ENCODE results near the gene NCAPG2.
A peak's percentile ranks its signal among the peaks of the same experiment; 100 is the strongest.

Gene NCAPG2, protein sequence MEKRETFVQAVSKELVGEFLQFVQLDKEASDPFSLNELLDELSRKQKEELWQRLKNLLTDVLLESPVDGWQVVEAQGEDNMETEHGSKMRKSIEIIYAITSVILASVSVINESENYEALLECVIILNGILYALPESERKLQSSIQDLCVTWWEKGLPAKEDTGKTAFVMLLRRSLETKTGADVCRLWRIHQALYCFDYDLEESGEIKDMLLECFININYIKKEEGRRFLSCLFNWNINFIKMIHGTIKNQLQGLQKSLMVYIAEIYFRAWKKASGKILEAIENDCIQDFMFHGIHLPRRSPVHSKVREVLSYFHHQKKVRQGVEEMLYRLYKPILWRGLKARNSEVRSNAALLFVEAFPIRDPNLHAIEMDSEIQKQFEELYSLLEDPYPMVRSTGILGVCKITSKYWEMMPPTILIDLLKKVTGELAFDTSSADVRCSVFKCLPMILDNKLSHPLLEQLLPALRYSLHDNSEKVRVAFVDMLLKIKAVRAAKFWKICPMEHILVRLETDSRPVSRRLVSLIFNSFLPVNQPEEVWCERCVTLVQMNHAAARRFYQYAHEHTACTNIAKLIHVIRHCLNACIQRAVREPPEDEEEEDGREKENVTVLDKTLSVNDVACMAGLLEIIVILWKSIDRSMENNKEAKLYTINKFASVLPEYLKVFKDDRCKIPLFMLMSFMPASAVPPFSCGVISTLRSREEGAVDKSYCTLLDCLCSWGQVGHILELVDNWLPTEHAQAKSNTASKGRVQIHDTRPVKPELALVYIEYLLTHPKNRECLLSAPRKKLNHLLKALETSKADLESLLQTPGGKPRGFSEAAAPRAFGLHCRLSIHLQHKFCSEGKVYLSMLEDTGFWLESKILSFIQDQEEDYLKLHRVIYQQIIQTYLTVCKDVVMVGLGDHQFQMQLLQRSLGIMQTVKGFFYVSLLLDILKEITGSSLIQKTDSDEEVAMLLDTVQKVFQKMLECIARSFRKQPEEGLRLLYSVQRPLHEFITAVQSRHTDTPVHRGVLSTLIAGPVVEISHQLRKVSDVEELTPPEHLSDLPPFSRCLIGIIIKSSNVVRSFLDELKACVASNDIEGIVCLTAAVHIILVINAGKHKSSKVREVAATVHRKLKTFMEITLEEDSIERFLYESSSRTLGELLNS

DNA sequence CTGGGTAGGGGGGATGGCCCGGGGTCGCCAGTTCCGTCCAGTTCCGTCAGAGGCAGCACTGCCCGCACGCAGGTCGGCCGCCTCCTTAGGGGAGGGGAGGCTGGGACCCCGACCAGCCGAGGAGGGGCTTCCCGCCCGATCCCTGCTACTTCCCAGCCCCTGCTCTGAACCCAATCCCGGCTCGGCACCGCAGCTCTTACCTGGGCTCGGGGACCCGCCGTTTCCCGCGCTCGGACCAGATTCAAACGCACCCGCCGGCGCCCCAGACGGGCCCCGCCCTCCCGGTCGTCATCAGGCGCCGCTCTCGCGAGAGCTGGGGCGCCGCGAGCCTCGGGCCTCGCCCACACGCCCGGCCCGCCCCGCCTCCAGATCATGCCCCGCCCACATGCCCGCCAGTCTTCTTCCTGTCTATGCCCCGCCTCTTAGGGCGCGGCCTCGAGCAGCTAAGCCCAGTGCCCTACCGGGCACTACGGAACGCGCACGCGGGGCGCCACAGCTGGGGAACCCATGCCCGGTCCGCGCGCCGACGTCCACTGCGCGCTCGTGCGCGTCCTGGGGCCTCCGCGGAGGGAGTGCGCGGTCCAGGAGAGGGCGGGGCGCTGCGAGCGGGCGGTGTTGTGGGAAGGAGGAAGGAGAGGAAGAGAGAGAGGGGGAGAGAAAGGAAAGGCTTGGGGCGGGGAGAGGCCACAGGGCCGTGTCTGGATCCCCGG, at the start of gene NCAPG2:
Gene NCAPG2 (minus strand): TSS at position 281 of the 710 bp plus-strand sequence. CDS start 2,905 bp downstream, outside the sequence.
- peak; percentile 66 for FAIRE-seq

DNA sequence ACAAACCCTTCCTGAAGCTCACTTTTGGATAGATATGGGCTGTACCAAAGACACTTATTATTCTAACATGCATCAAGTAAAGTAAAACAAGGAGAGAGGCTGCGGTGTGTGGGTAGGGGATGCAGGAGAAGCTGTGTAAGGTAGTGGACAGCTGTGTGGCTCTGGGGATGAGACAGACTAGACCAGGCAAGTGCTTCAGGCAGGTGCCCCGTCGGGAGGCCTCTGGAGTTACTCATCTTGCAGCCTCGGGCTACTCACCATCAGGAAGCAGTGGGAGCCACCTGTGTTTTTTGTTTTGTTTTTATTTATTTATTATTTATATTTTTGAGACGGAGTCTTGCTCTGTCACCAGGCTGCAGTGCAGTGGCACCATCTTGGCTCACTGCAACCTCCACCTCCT, 49.3 kb upstream of the NCAPG2 start:
- FAIRE-seq, result no peak

DNA sequence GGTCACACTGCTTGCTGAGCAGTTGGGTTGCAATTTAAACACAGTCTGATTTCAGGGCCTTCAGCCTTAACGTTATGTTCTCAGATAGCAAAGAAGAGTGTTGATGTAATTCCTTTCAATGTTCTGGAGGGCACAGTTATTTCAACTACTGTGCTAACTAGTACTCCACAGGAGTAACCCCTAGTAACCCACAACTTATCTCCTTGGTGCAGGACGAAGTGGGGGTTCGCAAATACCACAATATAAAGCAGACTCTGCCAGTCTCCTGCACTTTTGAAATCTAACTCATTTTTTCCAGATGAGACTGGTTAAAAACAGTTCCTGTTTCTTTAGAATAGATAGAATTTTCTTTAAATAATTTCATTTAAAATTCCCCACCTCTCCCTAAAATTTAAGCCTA, 47.1 kb upstream of the NCAPG2 start:
- no peak for FAIRE-seq

DNA sequence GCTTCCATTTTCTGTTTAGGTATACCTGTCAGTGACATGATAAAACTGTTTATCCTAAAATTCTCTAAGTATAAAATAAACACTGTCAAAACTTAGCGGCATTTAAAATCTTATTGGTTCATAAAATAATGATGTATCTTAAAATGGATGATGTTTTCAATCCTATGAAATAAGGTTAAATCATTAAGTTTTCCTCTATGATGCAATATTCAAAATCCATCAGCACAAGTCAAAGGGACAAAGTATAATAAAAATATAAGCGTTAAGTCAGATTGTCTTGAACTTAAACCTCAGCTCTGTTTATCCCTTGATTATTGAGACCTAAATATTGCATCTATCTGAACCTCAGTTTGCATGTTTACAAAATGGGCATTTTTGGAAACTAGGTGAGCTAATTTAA, 46.6 kb upstream of the NCAPG2 start:
- no peak for FAIRE-seq

DNA sequence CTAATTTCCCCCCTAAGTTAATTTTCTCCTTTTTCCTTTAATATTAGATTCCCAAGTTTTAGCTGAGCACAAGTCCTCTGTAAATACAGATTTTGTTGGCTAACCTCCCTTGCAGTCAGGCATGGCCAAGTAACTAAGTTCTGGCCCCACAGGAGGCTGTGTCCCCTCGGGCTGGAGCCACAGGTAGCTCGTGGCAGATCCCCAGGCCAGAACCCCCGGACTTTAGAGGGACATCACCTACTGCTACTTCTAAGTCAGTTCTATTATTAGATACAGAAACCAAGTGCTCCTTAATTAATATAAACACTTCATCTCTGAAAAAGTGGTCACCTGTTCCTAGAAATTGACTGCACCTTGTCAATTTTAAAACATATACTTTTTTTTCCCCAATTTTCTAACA, 46.1 kb upstream of the NCAPG2 start:
- FAIRE-seq, result no peak

DNA sequence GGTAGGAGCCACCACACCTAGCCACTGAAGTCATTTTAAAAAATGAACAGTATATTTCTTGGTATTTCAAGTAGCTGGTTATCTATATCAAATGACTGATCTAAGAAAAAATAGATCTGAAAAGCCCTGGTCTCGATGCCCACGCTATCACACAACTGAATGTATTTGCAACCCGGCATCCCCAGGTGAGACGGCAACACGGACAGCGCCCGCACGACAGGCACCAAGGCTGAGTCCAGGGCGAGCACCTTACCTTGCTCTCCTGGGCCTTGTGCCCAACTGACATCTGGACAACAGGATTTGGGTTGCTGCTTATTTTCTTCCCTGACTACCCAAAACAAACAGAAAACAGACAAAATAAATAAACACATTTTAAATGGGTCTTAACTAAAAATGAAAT, 44.8 kb upstream of the NCAPG2 start:
- no peak for FAIRE-seq

DNA sequence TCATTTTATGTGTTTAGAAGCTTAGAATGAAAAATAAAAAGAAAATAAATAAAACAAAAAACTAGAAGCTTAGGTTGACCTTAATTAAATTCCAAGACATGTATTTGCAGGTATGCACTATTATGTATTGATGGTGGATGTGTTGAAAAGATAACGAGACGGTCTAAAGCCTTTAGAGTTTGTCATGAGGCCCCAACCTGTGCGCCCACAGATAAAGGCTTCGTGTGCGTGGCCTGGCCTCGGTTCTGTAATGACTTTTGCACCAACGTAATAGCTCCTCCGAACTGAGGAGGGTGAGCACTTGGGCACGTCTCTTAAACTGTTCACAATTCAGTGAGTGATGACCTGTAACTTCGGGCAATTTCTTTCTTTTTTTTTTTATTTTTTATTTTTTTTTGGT, 43.7 kb upstream of the NCAPG2 start:
- FAIRE-seq, result no peak

DNA sequence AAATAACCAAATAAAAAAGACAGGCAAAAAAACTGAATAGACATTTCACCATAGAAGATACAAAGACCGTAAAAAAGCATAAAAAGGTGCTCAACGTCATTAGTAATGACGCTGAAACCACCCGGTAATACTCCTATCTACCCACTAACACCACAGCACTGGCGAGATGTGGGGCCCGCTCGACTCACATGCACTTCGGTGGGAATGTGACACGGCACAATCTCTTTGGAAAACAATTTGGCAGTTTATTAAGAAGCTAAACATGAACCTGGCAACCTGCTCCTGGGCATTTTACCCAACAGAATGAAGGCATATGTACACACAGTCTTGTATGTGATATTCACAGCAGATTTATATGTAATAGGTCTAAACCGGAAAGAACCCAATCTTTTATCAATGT, 42.8 kb upstream of the NCAPG2 start:
- no peak for FAIRE-seq

DNA sequence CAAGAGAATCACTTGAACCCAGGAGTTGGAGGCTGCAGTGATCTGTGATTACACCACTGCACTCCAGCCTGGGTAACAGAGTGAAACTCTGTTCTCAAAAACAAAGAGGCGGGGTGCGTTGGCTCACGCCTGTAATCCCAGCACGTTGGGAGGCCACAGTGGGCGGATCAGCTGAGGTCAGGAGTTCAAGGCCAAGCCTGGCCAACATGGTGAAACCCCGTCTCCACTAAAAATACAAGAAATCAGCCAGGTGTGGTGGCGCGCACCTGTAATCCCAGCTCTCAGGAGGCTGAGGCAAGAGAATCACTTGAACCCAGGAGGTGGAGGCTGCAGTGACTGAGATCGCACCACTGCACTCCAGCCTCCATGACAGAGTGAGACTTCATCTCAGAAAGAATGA, 42.4 kb upstream of the NCAPG2 start:
- FAIRE-seq, result no peak

DNA sequence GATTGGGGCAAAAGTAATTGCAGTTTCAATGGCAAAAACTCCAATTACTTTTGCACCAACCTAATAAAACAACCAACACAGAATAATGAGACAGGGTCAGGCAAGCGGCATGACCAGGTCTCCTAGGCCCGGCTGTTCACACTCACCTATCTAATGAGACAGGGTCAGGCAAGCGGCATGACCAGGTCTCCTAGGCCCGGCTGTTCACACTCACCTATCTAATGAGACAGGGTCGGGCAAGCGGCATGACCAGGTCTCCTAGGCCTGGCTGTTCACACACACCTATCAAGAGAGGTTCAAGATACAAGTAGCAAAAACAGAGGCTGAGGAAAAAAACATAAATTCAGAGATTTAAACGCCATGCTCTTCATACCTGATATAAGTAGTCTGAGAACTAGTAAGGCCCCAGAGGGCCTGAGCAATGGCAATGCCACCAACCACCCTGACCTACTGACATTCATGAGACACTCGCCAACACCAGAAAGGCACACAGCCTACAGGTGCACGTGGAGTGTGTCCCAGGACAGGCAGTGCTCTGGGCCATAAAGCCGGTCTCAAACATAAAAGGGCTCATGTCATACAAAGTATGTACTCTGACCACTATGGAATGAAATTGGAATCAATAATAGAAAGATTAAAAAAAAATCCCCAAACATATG, 40.6 kb upstream of the NCAPG2 start:
- no peak for FAIRE-seq

DNA sequence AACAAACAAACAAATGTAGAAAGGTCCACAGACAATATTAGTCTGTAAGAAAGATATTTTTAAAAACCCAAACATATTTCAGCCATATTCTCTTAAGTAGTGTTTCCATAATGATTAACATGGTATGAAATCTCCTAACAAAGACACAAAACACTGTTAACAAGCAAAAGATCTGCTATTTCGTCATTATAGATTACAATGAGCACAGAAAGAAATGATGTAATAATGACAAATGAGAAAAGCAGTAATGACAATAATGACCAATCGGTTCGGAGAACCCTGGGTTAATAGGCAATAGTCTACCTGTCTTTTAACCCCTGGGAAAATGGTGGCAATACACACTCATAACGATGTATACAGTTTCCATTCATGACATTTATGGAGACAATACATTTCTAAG, 39.5 kb upstream of the NCAPG2 start:
- FAIRE-seq, result no peak

DNA sequence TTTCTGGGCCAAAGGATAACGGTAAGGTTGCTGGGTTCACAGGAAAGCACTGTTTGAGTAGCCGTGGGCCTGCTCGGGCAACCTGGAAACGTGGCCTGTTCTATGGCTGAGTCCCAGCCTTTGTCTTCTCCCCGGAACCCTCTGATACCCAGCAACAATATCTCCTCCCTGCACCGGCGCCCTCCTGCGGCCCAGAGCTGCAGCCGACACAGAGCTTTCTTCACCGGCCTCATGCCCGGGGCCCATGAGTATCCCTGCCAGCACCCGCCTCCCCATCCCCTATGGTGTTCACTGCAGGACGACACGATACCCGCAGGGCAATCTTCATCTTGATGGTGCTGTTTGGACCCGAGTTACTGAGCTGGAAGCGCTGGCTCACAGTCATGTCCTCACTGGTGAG, 38.6 kb upstream of the NCAPG2 start:
- FAIRE-seq, result no peak

DNA sequence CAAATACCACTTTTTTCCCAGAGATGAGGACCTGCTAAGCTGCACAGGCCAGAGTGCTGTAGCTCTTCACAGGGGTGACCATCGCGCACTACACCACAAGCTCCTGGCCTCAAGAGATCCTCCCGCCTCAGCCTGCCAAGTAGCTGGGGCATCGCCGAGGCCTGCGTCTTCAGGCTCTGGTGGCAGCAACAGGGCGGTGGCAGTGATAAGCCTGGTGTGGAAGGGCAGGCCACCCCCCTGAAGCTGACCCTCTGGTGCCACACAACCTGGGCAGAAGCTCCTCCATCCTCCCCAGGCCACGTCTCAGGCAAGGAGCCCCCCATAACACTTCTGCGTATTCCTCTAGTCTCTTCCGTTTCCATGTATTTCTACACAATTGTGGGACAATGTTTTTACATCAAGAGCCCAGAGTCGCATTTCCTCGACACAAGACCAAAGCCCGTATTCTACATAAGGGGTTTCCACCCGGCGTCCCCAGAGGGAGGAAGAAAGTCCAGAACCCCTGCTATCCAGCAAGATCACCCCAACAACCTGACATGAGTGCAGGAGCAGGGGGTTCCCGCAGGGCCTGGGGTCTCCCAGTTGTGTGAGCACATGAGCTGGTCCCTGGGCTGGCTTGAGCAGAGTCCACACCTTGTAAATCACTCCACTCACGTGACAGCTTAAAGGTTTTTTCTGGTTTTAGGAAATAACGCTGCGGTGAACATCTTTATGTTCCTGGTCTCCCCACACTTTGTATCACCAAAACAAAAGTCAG, 37.6 kb upstream of the NCAPG2 start:
- no peak for FAIRE-seq

DNA sequence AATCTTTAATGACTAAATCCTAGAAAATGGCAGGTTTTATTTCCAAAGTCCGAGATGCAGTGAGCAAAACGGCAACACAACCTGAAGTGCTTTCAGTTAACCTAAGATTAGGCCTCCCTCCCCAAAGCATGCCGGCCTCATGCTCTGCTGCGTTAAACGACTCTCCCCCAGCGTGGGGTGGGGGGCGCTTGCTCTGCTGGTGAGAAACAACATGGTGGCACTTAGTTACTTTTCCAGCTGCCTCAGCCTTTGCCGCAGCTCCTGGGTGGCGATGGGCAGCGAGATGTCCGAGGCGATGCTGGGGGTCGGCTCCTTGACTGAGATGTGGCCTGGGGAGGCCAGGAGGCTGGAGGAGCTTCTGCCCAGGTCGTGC, 36.7 kb upstream of the NCAPG2 start:
- no peak for FAIRE-seq

DNA sequence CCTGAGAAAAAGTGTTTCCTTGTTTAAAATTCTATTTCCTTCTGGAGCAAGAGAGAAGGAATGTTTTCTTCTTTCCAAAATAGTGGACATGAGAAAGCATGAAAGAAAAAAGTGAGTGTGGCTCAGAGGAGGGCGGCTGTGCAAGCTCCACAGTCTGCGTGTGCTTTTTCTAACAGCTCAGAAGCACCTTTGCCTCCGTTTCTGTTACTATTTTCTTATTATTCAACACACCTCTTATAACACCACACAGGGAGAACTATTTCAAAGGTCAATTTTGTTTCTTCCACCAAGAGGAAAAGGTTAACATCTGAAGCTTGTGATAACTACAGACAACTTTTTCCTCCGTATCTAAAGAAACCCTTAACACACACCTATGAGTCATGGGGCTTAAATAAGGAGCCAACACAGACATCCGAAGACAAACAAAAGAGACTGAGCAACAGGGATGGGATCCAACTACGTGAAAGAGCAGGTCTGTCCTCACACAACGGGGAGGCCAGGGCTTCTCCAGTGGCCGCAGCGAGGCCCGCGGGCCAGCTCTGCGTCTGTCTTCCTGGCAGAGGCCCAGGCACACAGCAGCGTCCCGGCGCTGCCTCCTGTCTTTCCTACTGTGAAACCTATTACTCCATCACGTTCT, 36.2 kb upstream of the NCAPG2 start:
- no peak for FAIRE-seq

DNA sequence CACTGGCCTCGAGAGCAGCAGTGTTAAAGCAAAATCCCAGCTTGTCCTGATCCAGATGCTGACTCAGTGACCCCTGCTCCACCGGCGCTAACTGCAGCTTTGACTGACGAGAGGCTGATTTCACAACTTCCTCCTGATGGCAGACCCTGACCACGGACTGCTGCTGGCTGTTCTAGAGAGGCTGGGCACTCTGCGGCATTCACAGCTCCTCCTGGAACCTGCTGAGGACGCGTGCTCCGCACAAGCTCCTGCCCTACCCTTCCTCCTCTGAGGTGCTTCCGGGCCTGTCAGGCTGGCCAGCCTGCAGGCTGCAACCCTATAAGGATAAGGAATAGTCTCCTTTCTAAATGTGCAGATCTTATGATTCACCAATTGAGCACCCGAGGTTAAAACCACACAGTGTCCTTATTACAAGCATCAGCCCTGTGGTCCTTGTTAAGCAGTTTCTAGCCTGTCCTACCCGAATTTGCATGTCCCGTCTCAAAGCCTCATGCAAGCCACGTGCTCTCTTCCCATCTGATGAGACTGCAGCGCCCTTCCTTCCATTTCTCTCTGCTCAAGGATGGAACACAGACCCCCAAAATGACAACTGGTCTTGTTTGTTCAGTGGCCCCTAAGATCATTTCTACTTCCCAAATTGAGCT, 35.5 kb upstream of the NCAPG2 start:
- FAIRE-seq, result no peak

DNA sequence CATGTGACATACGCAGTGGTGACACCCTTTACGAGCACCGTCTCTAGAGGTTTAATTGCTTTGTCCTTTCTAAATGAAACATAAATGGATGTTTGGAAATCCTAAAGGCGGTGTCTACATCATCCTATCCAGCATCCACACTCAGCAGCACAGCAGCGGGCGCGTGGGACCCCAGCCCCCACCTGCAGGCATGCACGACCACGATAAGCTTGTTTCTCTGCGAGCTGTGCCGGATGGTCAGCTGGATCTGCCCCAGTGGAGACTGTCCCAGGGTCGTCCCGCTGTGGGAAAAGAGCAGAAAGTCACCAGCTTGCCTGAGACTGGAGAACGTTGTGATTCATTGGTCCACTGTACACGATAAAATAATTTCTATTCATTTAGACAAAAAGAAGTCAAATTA, 34.2 kb upstream of the NCAPG2 start:
- no peak for FAIRE-seq

DNA sequence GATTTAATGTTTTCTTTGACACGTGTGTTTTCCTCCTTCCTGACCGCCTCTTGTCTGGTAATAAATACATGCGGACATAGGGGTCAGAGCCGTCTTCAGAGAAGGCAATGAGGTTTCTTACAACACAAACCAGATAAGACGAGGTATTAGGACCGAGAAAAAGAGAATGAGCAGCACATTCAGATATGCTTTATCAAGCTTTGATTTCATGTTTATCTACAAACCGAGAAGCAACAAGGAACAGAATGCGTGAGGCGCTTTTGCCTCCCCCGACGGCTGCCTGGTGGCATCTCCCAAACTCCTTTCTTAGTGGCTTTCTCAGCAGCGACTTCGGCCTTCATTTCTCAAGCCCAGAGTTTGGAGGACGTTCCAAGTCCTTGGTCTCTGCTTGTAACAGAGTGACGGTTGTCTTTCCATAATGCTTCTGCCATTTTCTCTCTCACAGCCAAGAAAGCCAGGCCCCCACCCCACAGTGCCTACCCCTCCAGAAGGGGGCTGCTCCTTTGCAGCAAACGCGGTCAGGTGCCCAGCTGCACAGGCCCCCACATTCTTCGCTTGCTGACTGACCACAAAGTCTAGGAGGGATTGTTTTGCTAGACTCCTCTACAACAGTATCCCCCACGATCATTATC, 32.6 kb upstream of the NCAPG2 start:
- FAIRE-seq, result no peak

DNA sequence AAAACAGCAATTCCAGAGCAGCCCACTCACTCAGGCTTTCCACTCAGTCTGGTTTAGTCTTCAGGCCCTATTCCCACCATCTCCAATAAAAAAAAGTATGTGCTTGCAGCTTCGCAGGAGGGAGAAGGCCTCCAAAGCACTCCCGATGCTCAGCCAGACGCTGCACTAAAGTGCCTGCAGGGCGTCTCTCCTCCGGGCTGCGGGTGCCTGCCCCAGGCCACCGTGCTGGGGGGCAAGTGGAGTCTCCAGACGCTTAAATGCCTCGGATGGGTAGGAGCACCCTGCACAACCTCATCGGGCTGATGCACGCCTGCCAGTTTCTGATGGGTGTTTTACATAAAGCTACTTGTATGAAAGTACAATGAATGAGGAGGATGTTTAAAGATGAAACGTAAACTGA, 31.3 kb upstream of the NCAPG2 start:
- FAIRE-seq, result no peak

DNA sequence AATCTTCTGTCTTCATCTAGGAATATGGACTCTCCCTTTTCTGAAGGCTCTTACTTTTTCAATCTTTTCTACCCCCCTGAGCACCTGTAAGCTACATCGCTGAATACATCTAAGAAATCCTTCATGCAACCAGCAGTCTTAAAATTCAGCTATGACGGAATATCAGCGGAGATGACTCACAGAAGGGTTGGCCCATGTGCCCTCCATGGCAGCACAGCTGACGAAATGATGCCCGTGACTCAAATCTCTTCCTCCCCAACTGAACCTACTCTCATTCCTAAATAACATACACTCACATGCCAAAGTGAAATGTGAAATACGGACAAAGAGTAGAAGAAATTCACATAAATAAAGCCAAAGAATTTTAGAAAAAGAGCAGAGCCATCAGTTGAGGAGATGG, 30.3 kb upstream of the NCAPG2 start:
- no peak for FAIRE-seq
